Stomach smooth muscle (tissue), 2 donors: ENCODE results near the gene B3GNT3.

Source experiments
- H3K27ac ChIP-seq: one replicate; pipeline ENCODE4 v1.7.0; 2013; ENCODE audit warnings: mild to moderate bottlenecking, low read length, inconsistent platforms
- H3K27me3 ChIP-seq, 2 donors: one replicate each; pipeline ENCODE4 v1.7.0; 2013; ENCODE audit warnings: low read length in 2 of 2; ENCODE audit not compliant: insufficient read depth in 2 of 2, control insufficient read depth in 1 of 2
- H3K36me3 ChIP-seq, 2 donors: one replicate each; pipeline ENCODE4 v1.7.0; 2013; ENCODE audit warnings: low read length in 2 of 2; ENCODE audit not compliant: control insufficient read depth in 2 of 2, insufficient read depth in 2 of 2
- H3K4me1 ChIP-seq: one replicate; pipeline ENCODE4 v1.7.0; 2013; ENCODE audit warnings: low read length; ENCODE audit not compliant: control insufficient read depth, insufficient read depth
- H3K4me3 ChIP-seq, 2 donors: one replicate each; pipeline ENCODE4 v1.7.0; 2013; ENCODE audit warnings: low read length in 2 of 2
- H3K9ac ChIP-seq, 2 donors: one replicate each; pipeline ENCODE4 v1.7.0; 2013; ENCODE audit warnings: low read length in 2 of 2, mild to moderate bottlenecking in 1 of 2
- H3K9me3 ChIP-seq, 2 donors: one replicate each; pipeline ENCODE4 v1.7.0; 2013; ENCODE audit warnings: low read length in 2 of 2; ENCODE audit not compliant: control insufficient read depth in 2 of 2
- donor health status: healthy.
- donor health status: Pancreatic carcinoma.

B3GNT3 gene

DNA sequence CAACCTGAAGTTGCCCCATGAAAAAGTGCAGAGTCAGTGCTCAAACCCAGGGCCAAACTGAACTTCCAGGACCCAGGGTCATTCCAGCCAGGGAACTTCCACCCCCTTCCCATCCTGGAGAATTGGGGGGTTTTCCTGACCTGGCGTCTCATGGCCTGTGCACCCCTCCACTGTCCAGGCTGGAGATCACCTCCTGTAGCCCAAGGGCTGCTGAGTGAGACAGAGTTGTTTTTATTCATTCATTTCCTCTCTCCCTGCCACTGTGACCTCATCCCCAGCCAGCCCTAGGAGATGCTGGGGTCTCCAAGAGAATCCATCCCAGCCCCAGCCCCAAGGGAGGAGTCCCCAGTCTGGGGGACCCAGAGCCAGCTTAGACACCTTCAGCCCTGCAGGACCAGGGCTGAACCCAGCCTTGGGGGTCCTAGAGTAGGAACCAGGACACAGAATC is 39.5 kb upstream of the B3GNT3 start:
- H3K27me3 ChIP-seq = no peaks in the 10 kb centered on the region
- H3K4me3 ChIP-seq = no peak overlapping the region
- no peaks in the 10 kb centered on the region for H3K36me3 ChIP-seq
- H3K9me3 ChIP-seq = no peaks in the 10 kb centered on the region
- H3K27ac ChIP-seq = no peak overlapping the region
- H3K4me1 ChIP-seq = peaks cover 13% of the 10 kb centered on the region
- H3K9ac ChIP-seq = no peak overlapping the region

DNA sequence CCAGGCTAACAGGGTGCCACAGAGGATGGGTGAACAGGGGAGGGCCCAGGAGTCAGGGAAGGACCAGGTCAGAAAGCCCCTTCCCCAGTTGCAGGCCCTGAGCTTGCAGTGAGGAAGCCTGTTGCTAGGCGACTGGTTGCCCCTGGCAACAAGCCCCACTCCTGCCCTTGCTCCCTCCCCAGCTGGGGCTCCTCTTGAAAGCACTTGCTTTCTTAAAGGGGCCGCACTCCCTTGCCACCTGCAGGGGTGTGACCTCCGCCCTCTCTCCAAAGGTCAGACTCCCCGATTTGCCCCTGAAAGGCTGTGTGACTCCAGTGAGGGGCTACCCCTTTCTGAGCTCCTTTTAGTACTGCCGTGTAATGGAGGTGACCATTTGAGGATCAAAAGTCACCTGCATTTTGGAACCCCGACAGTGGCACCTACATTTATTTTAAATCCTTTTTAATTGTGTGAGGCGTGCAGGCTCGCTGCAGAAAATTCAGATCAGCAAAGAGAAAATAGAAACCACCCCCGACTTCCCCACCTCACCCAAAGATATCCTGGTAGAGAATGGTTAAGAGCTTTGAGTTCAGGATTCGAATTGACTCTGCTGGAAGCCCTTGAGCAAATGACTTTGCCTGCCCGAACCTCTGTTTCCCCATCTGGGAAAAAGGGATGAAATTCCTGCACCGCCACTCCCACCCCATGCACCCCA is 38.8 kb upstream of the B3GNT3 start:
- no peak overlapping the region for H3K9ac ChIP-seq
- H3K4me1 ChIP-seq = peaks cover 13% of the 10 kb centered on the region
- no peaks in the 10 kb centered on the region for H3K9me3 ChIP-seq
- H3K4me3 ChIP-seq = no peak overlapping the region
- H3K36me3 ChIP-seq = no peaks in the 10 kb centered on the region
- H3K27me3 ChIP-seq = no peaks in the 10 kb centered on the region
- H3K27ac ChIP-seq = no peak overlapping the region

DNA sequence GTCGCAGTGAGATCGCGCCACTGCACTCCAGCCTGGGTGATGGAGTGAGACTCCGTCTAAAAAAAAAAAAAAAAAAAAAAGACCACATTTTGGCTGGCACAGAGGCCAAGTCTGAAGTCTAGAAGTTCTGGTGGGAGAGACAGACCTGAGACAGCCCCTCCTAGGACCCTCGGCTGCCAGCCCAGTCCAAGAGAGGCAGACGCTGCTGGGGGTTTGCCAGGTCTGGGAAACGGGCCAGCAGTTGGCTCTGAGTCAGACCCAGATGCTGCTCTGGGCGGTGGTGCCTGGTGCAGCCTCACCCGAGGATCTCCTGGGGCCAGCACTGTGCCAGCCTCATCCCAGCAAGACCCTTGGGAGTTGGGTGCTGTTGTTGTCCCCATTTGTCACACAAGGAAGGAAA is 37.8 kb upstream of the B3GNT3 start:
- H3K4me3 ChIP-seq = no peak overlapping the region
- no peaks in the 10 kb centered on the region for H3K27me3 ChIP-seq
- H3K27ac ChIP-seq = no peak overlapping the region
- H3K9me3 ChIP-seq = no peaks in the 10 kb centered on the region
- peaks cover 10% of the 10 kb centered on the region for H3K4me1 ChIP-seq
- H3K36me3 ChIP-seq = no peaks in the 10 kb centered on the region
- H3K9ac ChIP-seq = no peak overlapping the region

DNA sequence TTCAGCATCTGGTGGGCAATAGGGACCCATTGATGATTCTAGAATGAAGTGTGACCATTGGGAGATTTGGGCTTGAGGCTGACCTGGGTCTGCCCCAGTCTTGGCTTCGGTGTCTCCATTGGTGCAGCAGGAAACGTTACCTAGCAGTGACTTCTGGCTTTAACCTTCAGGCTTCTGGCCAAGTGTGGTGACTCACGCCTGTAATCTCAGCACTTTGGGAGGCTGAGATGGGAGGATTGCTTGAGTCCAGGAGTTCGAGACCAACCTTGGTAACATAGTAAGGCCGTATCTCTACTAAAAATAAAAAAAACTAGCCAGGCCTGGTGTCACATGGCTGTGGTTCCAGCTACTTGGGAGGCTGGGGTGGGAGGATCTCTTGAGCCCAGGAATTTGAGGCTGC is 36.4 kb upstream of the B3GNT3 start:
- peaks cover 10% of the 10 kb centered on the region for H3K4me1 ChIP-seq
- no peak overlapping the region for H3K9ac ChIP-seq
- no peaks in the 10 kb centered on the region for H3K36me3 ChIP-seq
- no peaks in the 10 kb centered on the region for H3K27me3 ChIP-seq
- no peak overlapping the region for H3K27ac ChIP-seq
- no peaks in the 10 kb centered on the region for H3K9me3 ChIP-seq
- H3K4me3 ChIP-seq = no peak overlapping the region

DNA sequence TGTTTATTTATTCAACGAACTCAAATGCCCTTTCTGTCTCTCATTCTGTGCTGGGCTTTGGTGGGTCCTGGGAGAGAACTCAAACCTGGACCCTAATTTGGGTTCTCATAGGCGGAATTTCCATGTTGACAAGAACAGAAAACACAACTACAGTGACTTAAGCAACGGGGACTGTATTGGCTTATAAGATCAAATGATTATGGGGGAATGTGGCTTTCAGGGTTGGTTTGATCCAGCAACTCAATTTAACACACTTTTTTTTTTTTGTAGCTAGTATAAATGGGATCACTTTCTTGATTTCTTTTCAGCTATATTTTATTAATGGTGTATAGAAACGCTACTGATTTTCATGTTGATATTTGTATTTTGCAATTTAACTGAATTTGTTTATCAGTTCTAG is 33.8 kb upstream of the B3GNT3 start:
- Histone ChIP-seq H3K4me3 (no peak overlapping the region), H3K36me3 (no peaks in the 10 kb centered on the region), H3K4me1 (peaks cover 7% of the 10 kb centered on the region), H3K9me3 (no peaks in the 10 kb centered on the region), H3K9ac (no peak overlapping the region), H3K27me3 (no peaks in the 10 kb centered on the region), H3K27ac (no peak overlapping the region)

DNA sequence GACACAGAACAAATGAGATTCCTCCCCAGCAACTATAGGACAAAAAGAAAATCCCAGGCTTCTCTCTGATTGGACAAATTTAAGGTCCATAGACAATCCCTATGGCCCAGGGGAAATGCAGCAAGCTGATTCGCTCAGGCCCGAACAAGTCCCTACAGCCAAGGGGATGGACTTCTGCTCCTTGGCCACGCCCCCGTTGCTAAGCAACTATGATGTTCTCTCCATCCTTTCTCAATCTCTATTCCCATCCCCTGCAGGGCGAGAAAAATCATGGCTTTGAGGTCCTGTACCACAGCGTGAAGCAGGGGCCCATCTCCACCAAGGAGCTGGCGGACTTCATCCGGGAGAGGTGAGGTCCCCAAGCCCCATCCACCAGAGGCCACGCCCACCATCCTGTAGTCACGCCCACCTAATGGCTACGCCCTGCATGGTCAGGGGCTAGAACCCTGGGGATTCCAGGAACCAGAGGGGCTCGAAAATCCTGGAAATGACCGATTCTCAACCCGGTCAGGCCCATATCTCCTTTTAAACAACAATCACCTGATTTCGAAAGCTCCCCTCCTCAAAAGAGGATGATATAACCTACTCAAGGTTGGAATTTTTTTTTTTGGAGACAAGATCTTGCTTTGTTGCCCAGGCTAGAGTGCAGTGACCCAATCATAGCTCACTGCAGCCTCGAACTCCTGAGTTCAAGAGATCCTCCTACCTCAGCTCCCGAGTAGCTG is 32.3 kb upstream of the B3GNT3 start:
- H3K9ac ChIP-seq = no peak overlapping the region
- peaks cover 0 to 4% of the 10 kb centered on the region in 2 donors for H3K27me3 ChIP-seq
- H3K27ac ChIP-seq = no peak overlapping the region
- H3K4me3 ChIP-seq = no peak overlapping the region
- no peaks in the 10 kb centered on the region for H3K36me3 ChIP-seq
- no peaks in the 10 kb centered on the region for H3K9me3 ChIP-seq
- peaks cover 7% of the 10 kb centered on the region for H3K4me1 ChIP-seq

DNA sequence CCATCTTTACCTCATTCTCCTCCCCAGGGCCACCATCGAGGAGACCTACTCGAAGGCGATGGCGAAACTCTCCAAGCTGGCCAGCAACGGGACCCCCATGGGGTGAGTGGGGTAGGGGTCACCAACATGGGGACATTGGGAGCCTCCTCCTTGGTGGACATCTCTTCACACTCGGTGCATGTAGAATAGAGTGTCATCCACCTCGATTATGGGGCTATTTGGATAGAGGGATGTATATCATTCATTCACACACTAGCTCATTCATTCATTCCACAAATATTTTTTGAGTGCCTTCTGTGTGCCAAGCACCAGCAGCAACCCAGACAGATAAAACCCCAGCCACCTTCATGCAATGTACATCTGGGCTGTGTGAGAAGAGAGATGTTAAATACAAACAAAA is 30.6 kb upstream of the B3GNT3 start:
- Histone ChIP-seq H3K4me3 (no peak overlapping the region), H3K9ac (no peak overlapping the region), H3K27me3 (peaks cover 0 to 4% of the 10 kb centered on the region in 2 donors), H3K36me3 (no peaks in the 10 kb centered on the region), H3K27ac (no peak overlapping the region), H3K4me1 (peaks cover 7% of the 10 kb centered on the region), H3K9me3 (no peaks in the 10 kb centered on the region)

DNA sequence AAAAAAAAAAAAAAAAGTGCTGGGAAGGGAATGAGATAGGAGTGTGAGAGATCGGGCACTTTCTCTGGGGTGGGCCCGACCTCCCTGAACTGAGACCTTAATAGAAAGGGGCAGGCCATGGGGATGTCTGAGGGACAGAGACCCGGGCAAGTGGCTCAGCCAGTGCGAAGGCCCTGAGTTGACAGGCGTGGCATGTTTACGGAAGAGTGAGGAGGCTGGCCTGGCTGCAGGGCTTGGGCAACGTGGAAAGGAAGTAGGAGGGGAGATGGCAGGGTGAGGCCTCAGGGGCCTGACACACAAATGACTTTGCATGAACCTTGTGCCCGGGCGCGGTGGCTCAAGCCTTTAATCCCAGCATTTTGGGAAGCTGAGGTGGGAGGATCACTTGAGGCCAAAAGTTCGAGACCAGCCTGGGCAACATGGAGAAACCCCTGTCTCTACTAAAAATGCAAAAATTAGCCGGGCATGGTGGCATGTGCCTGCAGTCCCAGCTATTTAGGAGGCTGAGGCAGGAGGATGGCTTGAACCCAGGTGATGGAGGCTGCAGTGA is 29.8 kb upstream of the B3GNT3 start:
- Histone ChIP-seq H3K4me3 (no peak overlapping the region), H3K9me3 (no peaks in the 10 kb centered on the region), H3K27me3 (peaks cover 0 to 4% of the 10 kb centered on the region in 2 donors), H3K4me1 (peaks cover 7% of the 10 kb centered on the region), H3K9ac (no peak overlapping the region), H3K36me3 (no peaks in the 10 kb centered on the region), H3K27ac (no peak overlapping the region)

DNA sequence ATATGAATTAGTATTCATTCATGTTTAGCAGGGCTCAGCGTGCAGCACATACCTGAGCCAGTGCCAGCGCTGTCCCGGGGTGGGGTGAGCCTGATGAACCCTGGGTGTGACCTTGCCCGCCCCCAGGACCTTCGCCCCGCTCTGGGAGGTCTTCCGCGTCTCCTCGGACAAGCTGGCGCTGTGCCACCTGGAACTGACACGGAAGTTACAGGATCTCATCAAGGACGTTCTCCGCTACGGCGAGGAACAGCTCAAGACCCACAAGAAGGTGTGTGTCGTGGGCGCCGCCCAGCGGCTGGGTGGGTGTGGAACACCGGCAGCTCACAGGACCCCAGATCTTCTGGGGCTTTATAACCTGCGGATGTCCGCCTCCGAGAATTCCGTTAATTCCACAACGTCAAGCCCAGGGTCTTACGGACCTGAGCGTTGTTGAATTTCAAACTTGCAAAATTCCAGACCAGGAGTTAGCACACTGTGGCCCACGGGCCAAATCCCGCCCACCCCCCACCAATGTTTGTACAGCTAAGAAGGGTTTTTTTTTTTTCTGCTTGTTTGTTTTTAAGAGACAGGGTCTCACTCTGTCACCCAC is 28.3 kb upstream of the B3GNT3 start:
- H3K9me3 ChIP-seq = no peaks in the 10 kb centered on the region
- H3K4me3 ChIP-seq = peak overlapping the region in 1 of 2 donors; percentile 57
- no peaks in the 10 kb centered on the region for H3K36me3 ChIP-seq
- peaks cover 0 to 4% of the 10 kb centered on the region in 2 donors for H3K27me3 ChIP-seq
- no peak overlapping the region for H3K9ac ChIP-seq
- H3K4me1 ChIP-seq = peaks cover 7% of the 10 kb centered on the region
- H3K27ac ChIP-seq = no peak overlapping the region

DNA sequence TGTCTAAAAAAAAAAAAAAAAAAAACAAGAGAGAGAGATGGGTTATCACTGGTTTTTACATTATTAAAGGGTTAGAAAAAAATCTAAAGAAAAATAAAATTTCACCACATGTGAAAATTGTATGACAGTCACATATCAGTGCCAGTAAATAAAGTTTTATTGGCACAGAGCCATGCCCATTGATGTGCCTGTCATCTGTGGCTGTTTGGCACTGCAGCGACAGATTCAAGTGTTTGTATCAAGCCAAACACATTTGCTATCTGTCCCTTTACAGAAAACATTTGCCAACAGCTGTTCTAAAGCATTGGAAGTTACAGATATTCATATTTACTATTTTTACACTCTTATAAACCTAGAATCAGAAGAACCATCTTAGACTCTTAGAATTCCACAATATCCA is 27.4 kb upstream of the B3GNT3 start:
- Histone ChIP-seq H3K4me3 (no peak overlapping the region), H3K36me3 (no peaks in the 10 kb centered on the region), H3K9ac (no peak overlapping the region), H3K4me1 (peaks cover 7% of the 10 kb centered on the region), H3K9me3 (no peaks in the 10 kb centered on the region), H3K27me3 (peaks cover 0 to 4% of the 10 kb centered on the region in 2 donors), H3K27ac (no peak overlapping the region)
